Osteoblast (primary cell): Measurements from ENCODE around the gene SLC25A25. TPM values are rescaled to one million over a fixed set of nuclear protein-coding genes. Genes with fewer than 3 reads are reported as not detected.

Experiments used
- DNase-seq: peaks from one replicate; pipeline ENCODE4 v3.0.0; 2011; ENCODE audit warnings: low spot score, mixed read lengths; ENCODE audit not compliant: insufficient read length; ENCODE audit errors: missing footprints
- H2AFZ ChIP-seq: 2 replicates; pipeline ENCODE4 v1.6.0; 2011; ENCODE audit warnings: mild to moderate bottlenecking, low read length
- H3K27ac ChIP-seq: 2 replicates; pipeline ENCODE4 v1.5.1; 2011; ENCODE audit warnings: mild to moderate bottlenecking, low read depth, low read length, moderate library complexity
- H3K27me3 ChIP-seq: 2 replicates; pipeline ENCODE4 v1.6.0; 2012; ENCODE audit warnings: mild to moderate bottlenecking, control low read depth, inconsistent platforms, low read length, moderate library complexity; ENCODE audit not compliant: insufficient read depth
- H3K36me3 ChIP-seq: 2 replicates; pipeline ENCODE4 v1.5.1; 2011; ENCODE audit warnings: mild to moderate bottlenecking, low read length, control low read depth, moderate library complexity; ENCODE audit not compliant: insufficient read depth
- H3K4me1 ChIP-seq: 2 replicates; pipeline ENCODE4 v1.5.1; 2011; ENCODE audit warnings: mild to moderate bottlenecking, low read length, control low read depth, moderate library complexity; ENCODE audit not compliant: insufficient read depth
- H3K4me2 ChIP-seq: 2 replicates; pipeline ENCODE4 v1.6.0; 2011; ENCODE audit warnings: mild to moderate bottlenecking, low read length; ENCODE audit not compliant: insufficient read depth
- H3K4me3 ChIP-seq: fragments of 200-600 bp; sonication (generic); 3 replicates; pipeline ENCODE4 v1.5.1; 2012; ENCODE audit warnings: mild to moderate bottlenecking, low read length, inconsistent platforms; ENCODE audit not compliant: insufficient read depth
- H3K79me2 ChIP-seq: 2 replicates; pipeline ENCODE4 v1.6.0; 2012; ENCODE audit warnings: mild to moderate bottlenecking, low read length, control low read depth, inconsistent platforms; ENCODE audit not compliant: insufficient read depth
- H3K9me3 ChIP-seq: 2 replicates; pipeline ENCODE4 v1.5.1; 2011; ENCODE audit warnings: low read depth, low read length, control low read depth
- H4K20me1 ChIP-seq: 2 replicates; pipeline ENCODE4 v1.6.0; 2012; ENCODE audit warnings: mild to moderate bottlenecking, low read length, control low read depth; ENCODE audit not compliant: insufficient read depth
- CTCF ChIP-seq: IDR thresholded peaks from 2 replicates; pipeline ENCODE4 v1.5.1; 2011; ENCODE audit warnings: mild to moderate bottlenecking, low read depth, low read length, moderate library complexity; ENCODE audit errors: extremely low read depth
- total RNA-seq: library from RNA; depleted of rRNA; stranded (reverse); fragments of >200 nt; gene quantifications from 2 replicates; pipeline ENCODE4 v1.2.3, GENCODE V29; 2012

Gene SLC25A25
- total RNA-seq, 1 donor, result 13.4 TPM

GRCh38 chr9:128148509-128149000 is 80.5 kb downstream of the SLC25A25 start:
- Histone ChIP-seq H3K4me3 (no peak overlapping the region), H3K9me3 (no peaks in the 10 kb centered on the region), H3K4me1 (no peaks in the 10 kb centered on the region), H3K79me2 (no peaks in the 10 kb centered on the region), H3K27ac (no peak overlapping the region), H4K20me1 (no peaks in the 10 kb centered on the region), H2AFZ (no peak overlapping the region), H3K4me2 (no peak overlapping the region), H3K27me3 (peaks cover 5% of the 10 kb centered on the region), H3K36me3 (no peaks in the 10 kb centered on the region)
- TF ChIP-seq CTCF, result no peak
- DNase-seq, result peak; percentile 73

- H3K79me2 ChIP-seq, result no peaks in the 10 kb centered on the region
- H3K9me3 ChIP-seq, result no peaks in the 10 kb centered on the region
- TF ChIP-seq CTCF, result no peak
- no peak within 1 kb of the TSS for H3K4me2 ChIP-seq
- peaks cover 5% of the 10 kb centered on the region for H3K27me3 ChIP-seq
- H4K20me1 ChIP-seq, result no peaks in the 10 kb centered on the region
- DNase-seq, result peak; percentile 65
- H3K4me1 ChIP-seq, result no peaks in the 10 kb centered on the region
- H3K4me3 ChIP-seq, result no peak within 1 kb of the TSS
- no peaks in the 10 kb centered on the region for H3K36me3 ChIP-seq
- no peak within 1 kb of the TSS for H3K27ac ChIP-seq
- no peak within 1 kb of the TSS for H2AFZ ChIP-seq
Observed at GRCh38 chr9:128149001-128149701, 81.1 kb downstream of the SLC25A25 start, which contains the start of gene LCN2. Gene LCN2, plus strand, starts transcription at chr9:128149453. Its CDS starts 73 bp downstream, at chr9:128149526.

- Histone ChIP-seq H3K4me1 (no peaks in the 10 kb centered on the region), H3K4me2 (no peak overlapping the region), H2AFZ (no peak overlapping the region), H3K27me3 (peaks cover 5% of the 10 kb centered on the region), H4K20me1 (no peaks in the 10 kb centered on the region), H3K27ac (no peak overlapping the region), H3K79me2 (no peaks in the 10 kb centered on the region), H3K4me3 (no peak overlapping the region), H3K36me3 (no peaks in the 10 kb centered on the region), H3K9me3 (no peaks in the 10 kb centered on the region)
- TF ChIP-seq CTCF, result no peak
- peak; percentile 78 for DNase-seq
Observed at GRCh38 chr9:128149951-128150593, 82.0 kb downstream of the SLC25A25 start.
